ENCODE data around the gene VPS13C.
A peak's percentile ranks its signal among the peaks of the same experiment; 100 is the strongest.

Gene VPS13C, protein sequence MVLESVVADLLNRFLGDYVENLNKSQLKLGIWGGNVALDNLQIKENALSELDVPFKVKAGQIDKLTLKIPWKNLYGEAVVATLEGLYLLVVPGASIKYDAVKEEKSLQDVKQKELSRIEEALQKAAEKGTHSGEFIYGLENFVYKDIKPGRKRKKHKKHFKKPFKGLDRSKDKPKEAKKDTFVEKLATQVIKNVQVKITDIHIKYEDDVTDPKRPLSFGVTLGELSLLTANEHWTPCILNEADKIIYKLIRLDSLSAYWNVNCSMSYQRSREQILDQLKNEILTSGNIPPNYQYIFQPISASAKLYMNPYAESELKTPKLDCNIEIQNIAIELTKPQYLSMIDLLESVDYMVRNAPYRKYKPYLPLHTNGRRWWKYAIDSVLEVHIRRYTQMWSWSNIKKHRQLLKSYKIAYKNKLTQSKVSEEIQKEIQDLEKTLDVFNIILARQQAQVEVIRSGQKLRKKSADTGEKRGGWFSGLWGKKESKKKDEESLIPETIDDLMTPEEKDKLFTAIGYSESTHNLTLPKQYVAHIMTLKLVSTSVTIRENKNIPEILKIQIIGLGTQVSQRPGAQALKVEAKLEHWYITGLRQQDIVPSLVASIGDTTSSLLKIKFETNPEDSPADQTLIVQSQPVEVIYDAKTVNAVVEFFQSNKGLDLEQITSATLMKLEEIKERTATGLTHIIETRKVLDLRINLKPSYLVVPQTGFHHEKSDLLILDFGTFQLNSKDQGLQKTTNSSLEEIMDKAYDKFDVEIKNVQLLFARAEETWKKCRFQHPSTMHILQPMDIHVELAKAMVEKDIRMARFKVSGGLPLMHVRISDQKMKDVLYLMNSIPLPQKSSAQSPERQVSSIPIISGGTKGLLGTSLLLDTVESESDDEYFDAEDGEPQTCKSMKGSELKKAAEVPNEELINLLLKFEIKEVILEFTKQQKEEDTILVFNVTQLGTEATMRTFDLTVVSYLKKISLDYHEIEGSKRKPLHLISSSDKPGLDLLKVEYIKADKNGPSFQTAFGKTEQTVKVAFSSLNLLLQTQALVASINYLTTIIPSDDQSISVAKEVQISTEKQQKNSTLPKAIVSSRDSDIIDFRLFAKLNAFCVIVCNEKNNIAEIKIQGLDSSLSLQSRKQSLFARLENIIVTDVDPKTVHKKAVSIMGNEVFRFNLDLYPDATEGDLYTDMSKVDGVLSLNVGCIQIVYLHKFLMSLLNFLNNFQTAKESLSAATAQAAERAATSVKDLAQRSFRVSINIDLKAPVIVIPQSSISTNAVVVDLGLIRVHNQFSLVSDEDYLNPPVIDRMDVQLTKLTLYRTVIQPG (N-terminal part only)

DNA sequence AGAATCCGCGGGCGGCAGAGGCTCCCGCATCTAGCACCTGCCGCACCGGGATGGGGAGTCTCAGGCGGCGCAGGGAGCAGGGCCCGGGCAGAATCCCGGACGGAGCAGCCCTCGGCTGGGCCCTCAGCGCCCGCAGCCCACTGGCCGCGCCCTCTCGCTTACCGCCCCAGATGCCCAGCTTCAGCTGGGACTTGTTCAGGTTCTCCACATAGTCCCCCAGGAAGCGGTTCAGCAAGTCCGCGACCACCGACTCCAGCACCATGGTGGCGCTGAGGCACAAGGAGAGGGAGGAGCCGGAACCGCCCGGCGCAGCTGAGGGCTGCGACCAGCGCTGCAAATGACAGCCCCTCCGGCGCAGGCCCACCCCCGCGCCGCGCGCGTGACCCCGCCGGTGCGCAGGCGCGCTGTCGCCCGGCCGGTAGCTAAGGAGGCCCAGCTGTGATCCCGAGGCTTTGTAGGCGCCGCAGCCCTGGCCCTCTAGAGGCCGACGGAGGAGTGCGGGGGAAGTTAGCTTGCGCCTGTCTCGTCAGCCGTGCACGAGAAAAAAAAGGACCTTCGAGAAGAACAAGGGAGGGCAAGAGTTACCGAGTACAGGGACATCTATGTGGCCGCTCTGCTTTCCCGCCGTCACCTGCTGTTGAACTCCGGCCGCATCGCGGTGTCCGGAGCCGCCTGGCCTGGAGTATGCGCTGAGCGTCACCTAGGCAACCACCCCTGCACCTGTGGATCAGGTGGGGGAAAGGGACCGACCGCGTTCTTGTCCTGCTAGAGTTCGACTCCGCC lies at the start of gene VPS13C:
TSS of gene VPS13C (minus strand) at position 335 of the 783 bp plus-strand sequence. CDS start at position 262, 73 bp downstream.
- peak within 1 kb of the TSS; percentile 58 for H3K4me3 ChIP-seq (ENCODE audit: low read length)
- TF ChIP-seq, protein P1, sequence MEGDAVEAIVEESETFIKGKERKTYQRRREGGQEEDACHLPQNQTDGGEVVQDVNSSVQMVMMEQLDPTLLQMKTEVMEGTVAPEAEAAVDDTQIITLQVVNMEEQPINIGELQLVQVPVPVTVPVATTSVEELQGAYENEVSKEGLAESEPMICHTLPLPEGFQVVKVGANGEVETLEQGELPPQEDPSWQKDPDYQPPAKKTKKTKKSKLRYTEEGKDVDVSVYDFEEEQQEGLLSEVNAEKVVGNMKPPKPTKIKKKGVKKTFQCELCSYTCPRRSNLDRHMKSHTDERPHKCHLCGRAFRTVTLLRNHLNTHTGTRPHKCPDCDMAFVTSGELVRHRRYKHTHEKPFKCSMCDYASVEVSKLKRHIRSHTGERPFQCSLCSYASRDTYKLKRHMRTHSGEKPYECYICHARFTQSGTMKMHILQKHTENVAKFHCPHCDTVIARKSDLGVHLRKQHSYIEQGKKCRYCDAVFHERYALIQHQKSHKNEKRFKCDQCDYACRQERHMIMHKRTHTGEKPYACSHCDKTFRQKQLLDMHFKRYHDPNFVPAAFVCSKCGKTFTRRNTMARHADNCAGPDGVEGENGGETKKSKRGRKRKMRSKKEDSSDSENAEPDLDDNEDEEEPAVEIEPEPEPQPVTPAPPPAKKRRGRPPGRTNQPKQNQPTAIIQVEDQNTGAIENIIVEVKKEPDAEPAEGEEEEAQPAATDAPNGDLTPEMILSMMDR (conservative IDR thresholded peaks at IDR 0.05; ENCODE audit: low read depth, low read length), result peak; percentile 81
- DNase-seq (ENCODE audit: low read depth), result peak; percentile 76

DNA sequence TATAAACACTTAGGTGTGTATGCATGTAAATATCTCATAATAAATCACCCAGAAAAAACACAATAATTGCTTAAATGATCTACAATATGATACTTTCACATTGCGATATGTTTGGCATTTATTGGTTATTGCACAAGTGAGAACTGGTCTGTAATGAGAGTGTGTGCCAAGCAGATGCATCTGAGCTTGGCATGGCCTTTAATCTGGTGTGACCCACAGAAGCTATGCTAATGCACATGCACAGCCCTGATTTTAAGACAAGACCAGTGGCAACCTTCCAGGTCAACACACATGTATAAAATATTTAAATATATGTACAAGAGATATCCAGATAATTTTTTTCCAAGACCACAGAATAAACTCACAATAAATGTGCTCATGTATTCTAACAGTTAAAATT lies 49.2 kb upstream of the VPS13C start:
- no peak for DNase-seq (ENCODE audit: low read depth)
- TF ChIP-seq, protein P1 (conservative IDR thresholded peaks at IDR 0.05; ENCODE audit: low read depth, low read length), result no peak
- H3K4me3 ChIP-seq (ENCODE audit: low read length), result no peak overlapping the region

DNA sequence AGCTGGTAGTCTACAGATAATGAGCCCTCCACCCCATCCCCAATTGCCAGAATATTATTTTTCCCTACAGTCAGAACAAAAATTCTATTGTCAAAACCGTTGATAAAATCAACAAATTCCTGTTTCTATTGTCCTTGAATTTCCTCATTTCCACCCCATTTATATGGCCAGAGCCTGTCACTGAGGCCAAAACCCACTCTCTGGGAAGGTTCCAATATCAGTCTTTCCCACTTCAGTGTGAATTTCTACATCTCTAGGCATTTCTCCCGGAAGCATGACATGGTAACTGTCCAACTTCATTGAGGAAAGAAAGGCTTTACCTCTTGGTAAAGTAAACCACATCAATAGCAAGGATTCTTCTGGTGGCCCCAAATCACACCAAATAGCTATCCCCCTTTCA lies 48.2 kb upstream of the VPS13C start:
- H3K4me3 ChIP-seq (ENCODE audit: low read length), result no peak overlapping the region
- TF ChIP-seq, protein P1 (conservative IDR thresholded peaks at IDR 0.05; ENCODE audit: low read depth, low read length), result no peak
- no peak for DNase-seq (ENCODE audit: low read depth)

DNA sequence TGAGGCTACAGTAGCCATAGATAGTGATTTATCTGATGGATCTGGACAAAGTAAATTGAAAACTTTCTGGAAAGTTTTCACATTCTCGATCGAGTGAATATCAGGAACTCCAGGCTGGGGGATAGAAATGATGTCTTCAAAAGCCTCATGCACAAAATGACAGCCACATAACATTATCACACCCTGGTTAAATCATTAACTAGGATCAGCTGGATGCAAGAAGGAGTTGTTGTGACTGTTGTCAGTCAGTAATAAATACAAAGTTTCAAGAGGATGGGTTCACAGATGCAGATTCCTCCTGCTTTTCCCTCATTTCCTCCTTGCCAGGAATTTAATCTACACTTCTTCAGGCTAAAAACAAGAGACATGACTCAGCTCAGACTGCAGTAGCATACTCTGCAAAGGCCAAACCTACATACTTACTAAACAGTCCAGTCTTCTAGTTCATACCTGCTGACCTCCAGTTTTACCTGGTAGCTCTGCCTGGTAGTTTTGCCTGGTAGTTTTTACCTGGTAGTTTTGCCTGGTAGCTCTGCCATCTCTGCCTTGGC lies 47.4 kb upstream of the VPS13C start:
- DNase-seq (ENCODE audit: low read depth), result no peak
- TF ChIP-seq, protein P1 (conservative IDR thresholded peaks at IDR 0.05; ENCODE audit: low read depth, low read length), result no peak
- no peak overlapping the region for H3K4me3 ChIP-seq (ENCODE audit: low read length)

DNA sequence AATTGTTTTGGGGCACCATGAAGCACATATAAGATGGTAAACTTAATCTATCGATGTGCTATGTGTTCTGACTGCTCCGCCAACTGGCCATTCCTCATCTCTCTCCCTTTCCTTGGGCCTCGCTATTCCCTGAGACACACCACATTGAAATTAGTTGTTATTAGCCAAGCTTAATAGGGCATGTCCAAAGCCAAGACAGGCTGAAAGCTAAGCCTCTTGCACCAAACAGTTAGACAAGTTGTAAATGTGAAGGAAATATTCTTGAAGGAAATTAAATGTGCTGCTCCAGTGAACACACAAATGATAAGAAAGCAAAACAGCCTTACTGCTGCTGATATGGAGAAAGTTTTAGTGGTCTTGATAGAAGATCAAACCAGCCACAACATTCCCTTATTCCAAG lies 45.8 kb upstream of the VPS13C start:
- TF ChIP-seq, protein P1 (conservative IDR thresholded peaks at IDR 0.05; ENCODE audit: low read depth, low read length), result no peak
- DNase-seq (ENCODE audit: low read depth), result no peak
- H3K4me3 ChIP-seq (ENCODE audit: low read length), result no peak overlapping the region

DNA sequence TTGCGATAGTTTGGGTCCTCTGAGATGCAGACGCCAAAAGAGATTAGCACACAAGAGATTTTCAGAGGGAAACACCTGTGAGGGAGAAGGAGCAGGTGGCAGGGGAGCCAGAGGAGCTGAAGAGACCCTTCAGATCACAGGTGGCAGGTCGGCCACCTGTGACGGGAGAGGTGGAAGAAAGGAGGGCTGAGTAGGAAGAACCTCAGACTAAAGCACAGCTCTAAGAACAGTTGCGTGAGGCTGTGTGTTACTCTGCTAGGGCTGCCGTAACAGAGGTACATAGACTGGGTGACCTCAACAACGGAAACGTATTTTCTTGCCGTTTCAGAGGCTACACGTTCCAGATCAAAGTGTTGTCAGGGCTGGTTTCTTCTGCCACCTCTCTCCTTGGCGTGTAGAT lies 45.0 kb upstream of the VPS13C start:
- TF ChIP-seq, protein P1 (conservative IDR thresholded peaks at IDR 0.05; ENCODE audit: low read depth, low read length), result no peak
- no peak overlapping the region for H3K4me3 ChIP-seq (ENCODE audit: low read length)
- no peak for DNase-seq (ENCODE audit: low read depth)
